SHP77 (cell line): ENCODE data around the gene IFT80.
"Not testable (repeated sequence)": the region's sequence is repeated elsewhere in the genome, so short reads cannot be mapped to it uniquely, and the experiment has no call there.

Source experiments
- DNase-seq, 2 experiments: peaks; one replicate each; lab custom pipeline; 2025; lab: John Stamatoyannopoulos, UW

IFT80 gene

GRCh38 chr3:160265088-160265487 is 133.9 kb downstream of the IFT80 start:
- DNase-seq = no peak

- DNase-seq = no peak
These were observed 138.3 kb downstream of the IFT80 start for GRCh38 chr3:160260587-160261270.

GRCh38 chr3:160259589-160259988 is 139.4 kb downstream of the IFT80 start:
- DNase-seq = no peak

- DNase-seq = no peak
These were observed 141.4 kb downstream of the IFT80 start for GRCh38 chr3:160257606-160258005.

GRCh38 chr3:160253298-160253697 is 145.7 kb downstream of the IFT80 start:
- DNase-seq = no peak

GRCh38 chr3:160247766-160248165 is 151.3 kb downstream of the IFT80 start:
- DNase-seq = no peak

- no peak for DNase-seq
These were observed 153.7 kb downstream of the IFT80 start for GRCh38 chr3:160245261-160245800.

- not testable (repeated sequence) for DNase-seq
These were observed 158.3 kb downstream of the IFT80 start for GRCh38 chr3:160240719-160241118.

GRCh38 chr3:160232014-160232413 is 167.0 kb downstream of the IFT80 start:
- DNase-seq = no peak

- DNase-seq = no peak
These were observed 171.6 kb downstream of the IFT80 start for GRCh38 chr3:160227419-160227818.

GRCh38 chr3:160226026-160226907 is 172.8 kb downstream of the IFT80 start:
- no peak for DNase-seq

GRCh38 chr3:160225176-160226025 is 173.6 kb downstream of the IFT80 start, which contains the start of gene C3orf80:
Gene C3orf80, plus strand, starts transcription at chr3:160225422. Its CDS starts 214 bp downstream, at chr3:160225636.
- DNase-seq = peak; percentile 41 to 46

- no peak for DNase-seq
These were observed 174.2 kb downstream of the IFT80 start for GRCh38 chr3:160224811-160225175.

GRCh38 chr3:160224256-160224655 is 174.8 kb downstream of the IFT80 start:
- DNase-seq = no peak

GRCh38 chr3:160221019-160221418 is 178.0 kb downstream of the IFT80 start:
- DNase-seq = no peak

- DNase-seq = no peak
These were observed 179.0 kb downstream of the IFT80 start for GRCh38 chr3:160220038-160220437.

- no peak for DNase-seq
These were observed 180.9 kb downstream of the IFT80 start for GRCh38 chr3:160218136-160218535.

- DNase-seq = no peak
These were observed 181.3 kb downstream of the IFT80 start for GRCh38 chr3:160217675-160218074.

- no peak for DNase-seq
These were observed 185.8 kb downstream of the IFT80 start for GRCh38 chr3:160213191-160213590.

GRCh38 chr3:160210799-160211221 is 188.2 kb downstream of the IFT80 start:
- peak in 1 of 2 experiments; percentile 8 for DNase-seq

GRCh38 chr3:160210341-160210740 is 188.7 kb downstream of the IFT80 start:
- DNase-seq = no peak
